ENCODE data around the gene ZNF580. TPM values are rescaled to one million over a fixed set of nuclear protein-coding genes. Genes with fewer than 3 reads are reported as not detected.

The ZNF580 gene
- total and polyA plus RNA-seq, 2 of the 13 experiments (the other 11 are each of a cell fraction or from before 2014, with no cell fraction given), result 4.4 to 6.0 TPM

- CTCF ChIA-PET (ENCODE audit: low intra/inter-chr PET ratio, low total read pairs), result no interaction called here
- intact Hi-C loops (cut with micrococcal nuclease; ENCODE audit: unreplicated experiment), result no loop called here
- no peak overlapping the region for H3K27ac ChIP-seq (ENCODE audit: extremely low read length, insufficient read depth, low read length)
- no peak for DNase-seq (ENCODE audit: low spot score)
- H3K36me3 ChIP-seq (replicated peaks in 1 of 2; ENCODE audit: control insufficient read depth in 1 of 2, insufficient read depth in 2 of 2, low read length in 2 of 2), result peaks cover 40 to 63% of the 10 kb centered on the region in 2 experiments
- WGBS (ENCODE audit: low lambda C conversion rate), result 95% methylated on average over 16 of the region's 16 CpGs
- no peak overlapping the region for H3K9ac ChIP-seq (ENCODE audit: insufficient read depth, low read depth, low read length)
- POLR2A ChIA-PET, result no interaction called here
- peaks cover 24% of the 10 kb centered on the region for H3K4me1 ChIP-seq (ENCODE audit: insufficient read depth, low read length)
- no peaks in the 10 kb centered on the region for H3K9me3 ChIP-seq (ENCODE audit: low read length)
- BruUV-seq (replicated peaks), result no TSS peak
- H3K79me2 ChIP-seq (ENCODE audit: insufficient read depth, low read length), result peaks cover 64% of the 10 kb centered on the region
- no peak overlapping the region for H3K4me2 ChIP-seq (ENCODE audit: low read depth, low read length)
- H2AFZ ChIP-seq (ENCODE audit: low read length), result no peak overlapping the region
- in situ Hi-C loops (cut with HindIII; ENCODE audit: extremely low pct_ligation_motif_present, low pct_unique_long_range_greater_than_20kb), result no loop called here
- FAIRE-seq, result no peak
- H3K4me3 ChIP-seq (replicated peaks in 1 of 3; ENCODE audit: insufficient read depth in 1 of 3, low read depth in 2 of 3, low read length in 3 of 3), result no peak overlapping the region
- no peak for ATAC-seq
- no peaks in the 10 kb centered on the region; a peak in 1 of 5 replicates for H3K27me3 ChIP-seq (ENCODE audit: control insufficient read depth in 1 of 2, insufficient read depth in 2 of 2, low read length in 2 of 2)
- TF ChIP-seq POLR2A (IDR thresholded peaks at IDR 0.05; ENCODE audit: insufficient read depth in 1 of 2, low read depth in 2 of 2, low read length in 2 of 2) (0 out of 4 replicates have a peak, but pooled peaks of 1 of the 2 experiments have one; percentile 18), TFDP1 (CRISPR knock-in tag; IDR thresholded peaks at IDR 0.05; ENCODE audit: borderline replicate concordance) (no peak)
- peaks cover 49% of the 10 kb centered on the region for H4K20me1 ChIP-seq (ENCODE audit: insufficient read depth, low read length)
Measured at GRCh38 chr19:55660991-55661390, 20.2 kb downstream of the ZNF580 start.

GRCh38 chr19:55661826-55662225 is 21.0 kb downstream of the ZNF580 start:
- CTCF ChIA-PET (ENCODE audit: low intra/inter-chr PET ratio, low total read pairs), result no interaction called here
- intact Hi-C loops (cut with micrococcal nuclease; ENCODE audit: unreplicated experiment), result no loop called here
- FAIRE-seq, result no peak

More at GRCh38 chr19:55661826-55662225, 21.0 kb downstream of the ZNF580 start:
- H2AFZ ChIP-seq (ENCODE audit: low read length), result no peak overlapping the region
- in situ Hi-C loops (cut with HindIII; ENCODE audit: extremely low pct_ligation_motif_present, low pct_unique_long_range_greater_than_20kb), result no loop called here
- POLR2A ChIA-PET, result no interaction called here
- no peak overlapping the region for H3K9ac ChIP-seq (ENCODE audit: insufficient read depth, low read depth, low read length)
- no peak overlapping the region for H3K27ac ChIP-seq (ENCODE audit: extremely low read length, insufficient read depth, low read length)
- H3K36me3 ChIP-seq (replicated peaks in 1 of 2; ENCODE audit: control insufficient read depth in 1 of 2, insufficient read depth in 2 of 2, low read length in 2 of 2), result peaks cover 47 to 71% of the 10 kb centered on the region in 2 experiments
- no TSS peak for BruUV-seq (replicated peaks)
- DNase-seq (ENCODE audit: low spot score), result no peak
- H3K4me3 ChIP-seq (replicated peaks in 1 of 3; ENCODE audit: insufficient read depth in 1 of 3, low read depth in 2 of 3, low read length in 3 of 3), result no peak overlapping the region
- no peaks in the 10 kb centered on the region for H3K9me3 ChIP-seq (ENCODE audit: low read length)
- TF ChIP-seq KMT2A (CRISPR knock-in tag; IDR thresholded peaks at IDR 0.05) (no peak), RBM22 (optimal IDR thresholded peaks at IDR 0.05; ENCODE audit: low read length) (peak; percentile 75)
- H4K20me1 ChIP-seq (ENCODE audit: insufficient read depth, low read length), result peaks cover 49% of the 10 kb centered on the region
- no peak overlapping the region for H3K4me2 ChIP-seq (ENCODE audit: low read depth, low read length)
- peaks cover 64% of the 10 kb centered on the region for H3K79me2 ChIP-seq (ENCODE audit: insufficient read depth, low read length)
- WGBS (ENCODE audit: low lambda C conversion rate), result 96% methylated on average over 7 of the region's 7 CpGs
- H3K27me3 ChIP-seq (ENCODE audit: control insufficient read depth in 1 of 2, insufficient read depth in 2 of 2, low read length in 2 of 2), result no peaks in the 10 kb centered on the region
- ATAC-seq, result no peak
- peaks cover 26% of the 10 kb centered on the region for H3K4me1 ChIP-seq (ENCODE audit: insufficient read depth, low read length)
